Caco-2 (cell line): Measurements from ENCODE around the gene GGN. TPM values are rescaled to one million over a fixed set of nuclear protein-coding genes. Genes with fewer than 3 reads are reported as not detected.

Experiments
- BruUV-seq: library from RNA; stranded (reverse); fragments of 400-500 nt; replicated peaks from 2 replicates; lab custom pipeline; 2021; lab: Mats Ljungman, UMichigan
- CTCF ChIA-PET: fragments of 300-600 bp; sonication (Branson Sonifier 250); formaldehyde crosslinking; loops from one replicate; lab custom pipeline; 2022; ENCODE audit warnings: antibody characterized with exemption; lab: Charles Lee
- POLR2A ChIA-PET: fragments of 300-600 bp; sonication (Branson Sonifier 250); formaldehyde crosslinking; loops from one replicate; lab custom pipeline; 2022; ENCODE audit warnings: antibody characterized with exemption; lab: Charles Lee
- DNase-seq, 2 experiments: peaks; one replicate each; pipeline versions ENCODE4 v3.0.0 to v3.0.0-alpha.2; 2020 to 2022
- H3K27me3 ChIP-seq: replicated peaks from 2 replicates; pipeline ENCODE4 v1.6.0; 2011; ENCODE audit warnings: low read length; ENCODE audit not compliant: control insufficient read depth, insufficient read depth
- H3K36me3 ChIP-seq: 2 replicates; pipeline ENCODE4 v1.5.1; 2011; ENCODE audit warnings: low read length; ENCODE audit not compliant: control insufficient read depth, insufficient read depth
- H3K4me1 ChIP-seq: fragments of 250-450 bp; sonication (Bioruptor Pico); 2 replicates; pipeline ENCODE4 v1.5.1; 2020; ENCODE audit warnings: mild to moderate bottlenecking
- H3K4me3 ChIP-seq: 2 replicates; pipeline ENCODE4 v1.5.1; 2011; ENCODE audit warnings: low read depth, mild to moderate bottlenecking, control low read depth, low read length
- H3K9me3 ChIP-seq: fragments of 250-450 bp; sonication (Bioruptor Pico); 2 replicates; pipeline ENCODE4 v1.5.1; 2020; ENCODE audit warnings: mild to moderate bottlenecking, moderate library complexity
- H3K27ac Mint-ChIP-seq: one replicate; pipeline ENCODE4 v1.8.0; 2022; ENCODE audit warnings: mixed read lengths; ENCODE audit not compliant: unreplicated experiment
- H3K27me3 Mint-ChIP-seq: one replicate; pipeline ENCODE4 v1.8.0; 2022; ENCODE audit warnings: mixed read lengths; ENCODE audit not compliant: insufficient read depth, unreplicated experiment
- H3K36me3 Mint-ChIP-seq: one replicate; pipeline ENCODE4 v1.8.0; 2022; ENCODE audit warnings: mild to moderate bottlenecking, mixed read lengths; ENCODE audit not compliant: insufficient read depth, unreplicated experiment
- H3K4me1 Mint-ChIP-seq: one replicate; pipeline ENCODE4 v1.8.0; 2022; ENCODE audit warnings: low read depth, mixed read lengths; ENCODE audit not compliant: unreplicated experiment
- H3K4me3 Mint-ChIP-seq: one replicate; pipeline ENCODE4 v1.8.0; 2022; ENCODE audit warnings: mild to moderate bottlenecking, moderate library complexity, mixed read lengths; ENCODE audit not compliant: unreplicated experiment
- H3K9me3 Mint-ChIP-seq: one replicate; pipeline ENCODE4 v1.8.0; 2022; ENCODE audit warnings: mixed read lengths; ENCODE audit not compliant: unreplicated experiment
- CTCF ChIP-seq, 2 experiments: fragments of 200-600 bp in 1 of 2; IDR thresholded peaks; 1 replicate in 1 of 2; 2 replicates in 1 of 2; pipeline versions ENCODE4 v1.5.1 to v1.8.0; 2011 to 2022; ENCODE audit warnings: antibody characterized with exemption in 1 of 2, control low read depth in 1 of 2, inconsistent platforms in 1 of 2, low read depth in 1 of 2, low read length in 1 of 2, mild to moderate bottlenecking in 1 of 2, moderate library complexity in 1 of 2; ENCODE audit not compliant: insufficient read depth in 1 of 2, severe bottlenecking in 1 of 2, unreplicated experiment in 1 of 2
- intact Hi-C: fragments of 100-400 bp; cut with micrococcal nuclease; formaldehyde crosslinking; loops from one replicate; pipeline ENCODE4 v1.10.0; 2022; ENCODE audit not compliant: unreplicated experiment
- total RNA-seq: library from RNA; stranded (reverse); gene quantifications from 2 replicates; pipeline ENCODE4 v1.2.3, GENCODE V29; 2022

The GGN gene
- total RNA-seq, 1 experiment from 2014 or later, result 0.79 TPM

- H3K9me3 ChIP-seq, result no peaks in the 10 kb centered on the region
- H3K36me3 ChIP-seq, result no peaks in the 10 kb centered on the region
- peak; percentile 98 for DNase-seq
- Mint-ChIP-seq H3K36me3 (peaks cover 15% of the 10 kb centered on the region), H3K4me3 (peak overlapping the region; percentile 93), H3K9me3 (no peaks in the 10 kb centered on the region), H3K27ac (peak overlapping the region; percentile 73), H3K27me3 (no peaks in the 10 kb centered on the region), H3K4me1 (peaks cover 7% of the 10 kb centered on the region)
- peaks cover 21% of the 10 kb centered on the region for H3K4me1 ChIP-seq
- TF ChIP-seq CTCF (IDR thresholded peaks at IDR 0.05; ENCODE audit: insufficient read depth in 1 of 2, low read depth in 1 of 2, low read length in 1 of 2, severe bottlenecking in 1 of 2, unreplicated experiment in 1 of 2), result no peak
- ChIA-PET POLR2A (interaction anchor here (0.6 to 2.1 kb wide), 3 partner anchors 38 to 73 kb away, joined by 6 to 7 read pairs (median 7); partner anchors contain the start of genes PSMD8 and SPINT2), CTCF (interaction anchor here (0.9 to 1.2 kb wide), 4 partner anchors 17 to 66 kb away, joined by 3 to 9 read pairs (median 5); partner anchors contain the start of genes FAM98C, KCNK6 and PSMD8)
- no peaks in the 10 kb centered on the region for H3K27me3 ChIP-seq
- intact Hi-C loops, result loop anchor here (1.0 to 2.0 kb wide), 4 partner anchors 26 to 430 kb away; partner anchors contain the start of genes PSMD8, SIPA1L3 and WDR87
- BruUV-seq, result no TSS peak
- H3K4me3 ChIP-seq, result peak overlapping the region; percentile 93
Observed at GRCh38 chr19:38336638-38337359, 51.0 kb downstream of the GGN start.

GRCh38 chr19:38335949-38336637, 51.7 kb downstream of the GGN start:
- ChIA-PET POLR2A (interaction anchor here (0.6 to 2.1 kb wide), 5 partner anchors 19 to 90 kb away, joined by 3 to 7 read pairs (median 7); partner anchors contain the start of genes PSMD8 and SPINT2), CTCF (interaction anchor here (0.5 to 1.5 kb wide), 10 partner anchors 17 to 259 kb away, joined by 3 to 10 read pairs (median 6); partner anchors contain the start of genes FAM98C, KCNK6, PSMD8 and SPINT2)
- intact Hi-C loops, result loop anchor here (1.0 to 2.0 kb wide), 9 partner anchors 20 to 438 kb away; partner anchors contain the start of genes PSMD8, SIPA1L3, SPINT2 and WDR87
- H3K4me3 ChIP-seq, result peak overlapping the region; percentile 93
- H3K27me3 Mint-ChIP-seq, result no peaks in the 10 kb centered on the region
- peak overlapping the region; percentile 93 for H3K4me3 Mint-ChIP-seq
- H3K27me3 ChIP-seq, result no peaks in the 10 kb centered on the region
- H3K9me3 ChIP-seq, result no peaks in the 10 kb centered on the region
- BruUV-seq, result no TSS peak
- no peak for TF ChIP-seq CTCF (IDR thresholded peaks at IDR 0.05; ENCODE audit: insufficient read depth in 1 of 2, low read depth in 1 of 2, low read length in 1 of 2, severe bottlenecking in 1 of 2, unreplicated experiment in 1 of 2)
- peak overlapping the region; percentile 73 for H3K27ac Mint-ChIP-seq
- H3K36me3 ChIP-seq, result no peaks in the 10 kb centered on the region
- H3K4me1 ChIP-seq, result peaks cover 21% of the 10 kb centered on the region
- peaks cover 15% of the 10 kb centered on the region for H3K36me3 Mint-ChIP-seq
- peak; percentile 98 to 99 for DNase-seq
- peaks cover 7% of the 10 kb centered on the region for H3K4me1 Mint-ChIP-seq
- no peaks in the 10 kb centered on the region for H3K9me3 Mint-ChIP-seq

Other genes with a start within 250 kb of the GGN start
- 3.6 and 5.0 TPM in 2 replicates for gene DPF1, start 163.8 kb downstream of the GGN start, total RNA-seq
- 11.1 and 13.8 TPM in 2 replicates for gene PPP1R14A, start 131.7 kb downstream of the GGN start, total RNA-seq
- gene SPINT2, start 123.5 kb downstream of the GGN start, total RNA-seq, result 728 and 748 TPM in 2 replicates
- 12.7 and 18.6 TPM in 2 replicates for gene C19orf33, start 83.8 kb downstream of the GGN start, total RNA-seq
- gene YIF1B, start 72.1 kb downstream of the GGN start, total RNA-seq, result 61.7 and 66.7 TPM in 2 replicates
- 6.1 and 7.8 TPM in 2 replicates for gene KCNK6, start 68.2 kb downstream of the GGN start, total RNA-seq
- gene CATSPERG, start 52.2 kb downstream of the GGN start, total RNA-seq, result 12.4 and 14.0 TPM in 2 replicates
- 264 and 274 TPM in 2 replicates for gene PSMD8, start 13.5 kb downstream of the GGN start, total RNA-seq
- gene SPRED3, start 663 bp upstream of the GGN start, total RNA-seq, result 2.9 and 3.5 TPM in 2 replicates
- gene FAM98C, start 15.1 kb upstream of the GGN start, total RNA-seq, result 17.3 and 19.7 TPM in 2 replicates
- not detected in 2 replicates for gene RASGRP4, start 38.2 kb upstream of the GGN start, total RNA-seq
- 5.6 and 5.9 TPM in 2 replicates for gene RYR1, start 45.7 kb upstream of the GGN start, total RNA-seq
- gene MAP4K1, start 229.9 kb upstream of the GGN start, total RNA-seq, result 1.7 and 2.4 TPM in 2 replicates
- gene EIF3K, start 231.2 kb upstream of the GGN start, total RNA-seq, result 354 and 380 TPM in 2 replicates